GDM1 (cell line): Measurements from ENCODE around the gene HDAC9.
"Not testable (repeated sequence)": the region's sequence is repeated elsewhere in the genome, so short reads cannot be mapped to it uniquely, and the experiment has no call there.

Experiments
- DNase-seq: peaks from one replicate; lab custom pipeline; 2025; lab: John Stamatoyannopoulos, UW

Gene HDAC9

DNA sequence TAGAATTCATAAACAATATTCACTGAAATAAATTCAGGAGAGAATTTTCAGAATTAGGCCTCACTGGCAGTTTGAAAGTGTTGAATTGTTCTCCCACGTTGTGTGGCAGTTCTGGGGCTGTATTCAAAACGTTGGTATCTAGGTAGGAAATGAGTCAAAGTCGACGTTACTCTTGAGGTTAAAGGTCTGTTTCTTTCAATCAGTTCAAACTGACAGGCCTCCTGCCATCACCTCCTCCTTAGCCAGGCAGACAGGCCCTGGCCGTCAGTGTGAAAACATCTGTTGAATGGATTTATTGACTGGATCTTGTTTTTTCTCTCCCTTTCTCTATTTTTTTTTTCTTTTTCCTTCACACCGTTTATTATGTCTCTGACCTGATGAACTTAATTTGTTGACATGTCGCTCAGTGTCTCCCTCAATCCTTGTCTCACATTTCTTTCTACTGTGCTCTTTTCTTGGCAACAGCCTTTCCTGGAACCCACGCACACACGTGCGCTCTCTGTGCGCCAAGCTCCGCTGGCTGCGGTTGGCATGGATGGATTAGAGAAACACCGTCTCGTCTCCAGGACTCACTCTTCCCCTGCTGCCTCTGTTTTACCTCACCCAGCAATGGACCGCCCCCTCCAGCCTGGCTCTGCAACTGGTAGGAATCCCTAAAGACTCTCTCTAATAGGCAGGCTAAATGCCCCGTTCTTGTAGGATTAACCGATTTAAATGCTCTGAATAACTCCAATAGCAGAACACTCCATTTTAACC lies 231.7 kb downstream of the HDAC9 start:
- no peak for DNase-seq

- not testable (repeated sequence) for DNase-seq
These were observed 240.5 kb downstream of the HDAC9 start for GRCh38 chr7:18736012-18736411.

DNA sequence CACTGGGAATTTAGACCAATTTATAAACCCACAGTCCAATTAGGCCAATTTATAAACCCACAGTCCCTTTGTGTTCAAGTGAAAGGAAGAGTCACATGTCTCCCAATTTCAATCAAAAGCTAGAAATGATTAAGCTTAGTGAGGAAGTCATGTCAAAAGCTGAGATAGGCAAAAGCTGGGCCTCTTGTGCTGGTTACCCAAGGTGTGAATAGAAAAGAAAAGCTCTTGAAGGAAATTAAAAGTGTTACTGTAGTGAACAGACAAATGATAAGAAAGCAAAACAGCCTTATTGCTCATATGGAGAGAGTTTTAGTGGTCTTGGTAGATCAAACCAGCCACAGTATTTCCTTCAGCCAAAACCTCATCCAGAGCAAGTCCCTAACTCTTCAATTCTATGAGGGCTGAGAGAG lies 245.0 kb downstream of the HDAC9 start:
- no peak for DNase-seq

DNA sequence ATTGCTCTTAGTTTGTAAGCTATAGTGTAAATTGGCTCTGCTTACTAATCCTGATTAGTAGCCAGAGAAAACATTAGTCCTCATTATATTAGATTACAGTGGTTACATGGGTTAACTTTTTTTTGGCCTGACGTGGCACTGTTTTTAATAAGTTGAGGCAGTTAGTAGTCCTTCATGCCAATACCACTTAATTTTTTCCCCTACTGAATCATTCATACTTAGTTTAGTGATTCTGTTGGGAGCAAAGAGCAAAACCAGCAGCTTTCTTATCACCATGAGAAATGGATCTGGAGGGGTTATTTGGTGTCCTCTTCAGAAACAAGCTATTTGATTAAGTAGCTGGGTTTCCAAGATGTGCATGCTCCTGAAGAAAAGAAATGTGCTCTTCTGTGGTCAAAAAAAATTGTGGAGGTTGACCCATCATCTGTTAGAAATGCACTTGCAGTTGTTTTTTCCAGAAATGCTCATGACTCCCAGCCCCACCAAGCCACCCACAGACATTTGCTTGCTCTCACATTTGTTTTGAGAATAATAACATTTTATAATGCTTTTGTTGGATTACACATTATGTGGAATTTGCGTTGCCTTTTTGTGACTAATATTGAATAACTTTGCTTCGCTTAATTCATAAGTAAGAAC lies 258.5 kb downstream of the HDAC9 start:
- no peak for DNase-seq

GRCh38 chr7:18754766-18755165 lies 259.2 kb downstream of the HDAC9 start:
- DNase-seq, result no peak

DNA sequence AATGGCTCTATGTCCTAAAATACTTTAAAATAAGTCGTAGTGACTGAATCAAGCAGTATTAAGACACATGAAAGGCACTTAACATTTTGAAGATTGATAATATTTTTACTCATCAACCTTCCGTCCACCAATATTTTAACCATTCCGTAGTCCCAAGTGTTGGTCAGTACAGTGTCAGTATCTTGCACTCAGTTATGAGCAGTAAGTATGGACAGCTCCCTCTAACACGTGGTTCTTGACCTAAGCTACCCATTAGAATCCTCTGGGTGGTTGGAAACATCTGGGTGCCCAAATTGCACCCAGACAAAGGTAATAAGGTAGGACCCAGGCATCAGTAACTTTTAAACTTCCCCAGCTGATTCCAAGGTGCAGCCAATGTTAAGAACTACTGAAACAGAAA lies 260.2 kb downstream of the HDAC9 start:
- no peak for DNase-seq

DNA sequence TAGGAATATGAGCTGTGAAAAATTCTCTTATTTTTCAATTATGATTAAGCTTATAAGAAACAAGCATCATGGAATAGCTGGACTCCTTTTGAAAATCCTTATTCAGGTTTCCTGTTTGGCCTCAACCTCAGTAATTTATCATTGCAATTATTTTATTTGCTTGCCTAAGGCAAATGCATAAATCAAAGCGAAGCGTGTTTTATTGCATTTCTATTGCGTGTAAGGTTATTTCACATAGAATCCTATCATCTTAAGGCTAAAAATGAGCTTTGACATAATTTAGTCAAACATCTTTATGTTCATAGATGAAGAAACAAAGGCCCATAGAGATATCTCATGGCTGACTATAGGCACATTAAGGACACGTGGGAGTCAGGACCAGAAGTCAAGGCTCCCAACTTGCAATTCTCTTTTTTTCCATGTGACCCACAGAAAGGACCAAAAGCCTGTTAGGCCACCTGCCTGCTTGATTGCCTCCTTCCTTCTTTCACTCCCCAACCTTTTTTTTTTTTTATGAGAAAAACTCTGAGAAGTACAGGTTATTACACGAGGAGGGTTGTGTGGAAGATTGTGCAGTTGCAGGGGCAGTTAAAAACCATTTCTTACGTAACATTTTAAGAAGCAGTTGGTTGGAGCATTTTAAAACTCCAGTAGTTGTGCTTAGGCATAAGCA lies 261.0 kb downstream of the HDAC9 start:
- DNase-seq, result no peak

GRCh38 chr7:18760046-18760445 lies 264.5 kb downstream of the HDAC9 start:
- no peak for DNase-seq

GRCh38 chr7:18760631-18761445 lies 265.3 kb downstream of the HDAC9 start:
- no peak for DNase-seq

DNA sequence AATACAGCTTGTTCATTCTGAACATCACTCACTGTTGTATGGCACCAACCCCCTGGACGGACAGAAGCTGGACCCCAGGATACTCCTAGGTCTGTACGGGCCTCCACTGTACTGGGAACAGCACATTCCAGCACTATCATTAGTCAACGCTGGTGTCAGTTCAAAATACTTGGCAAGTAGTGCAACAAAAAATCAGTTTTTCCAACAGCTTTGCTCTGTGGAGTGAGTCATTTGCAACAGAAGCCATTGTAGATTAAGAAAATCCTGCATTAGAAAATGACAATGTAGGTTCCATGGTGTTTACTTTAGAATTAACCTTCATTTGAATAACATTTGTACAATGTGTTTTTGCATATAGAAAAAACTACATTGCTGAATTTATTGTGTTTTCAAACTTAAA lies 266.6 kb downstream of the HDAC9 start:
- no peak for DNase-seq

GRCh38 chr7:18768256-18768655 lies 272.7 kb downstream of the HDAC9 start:
- DNase-seq, result no peak

DNA sequence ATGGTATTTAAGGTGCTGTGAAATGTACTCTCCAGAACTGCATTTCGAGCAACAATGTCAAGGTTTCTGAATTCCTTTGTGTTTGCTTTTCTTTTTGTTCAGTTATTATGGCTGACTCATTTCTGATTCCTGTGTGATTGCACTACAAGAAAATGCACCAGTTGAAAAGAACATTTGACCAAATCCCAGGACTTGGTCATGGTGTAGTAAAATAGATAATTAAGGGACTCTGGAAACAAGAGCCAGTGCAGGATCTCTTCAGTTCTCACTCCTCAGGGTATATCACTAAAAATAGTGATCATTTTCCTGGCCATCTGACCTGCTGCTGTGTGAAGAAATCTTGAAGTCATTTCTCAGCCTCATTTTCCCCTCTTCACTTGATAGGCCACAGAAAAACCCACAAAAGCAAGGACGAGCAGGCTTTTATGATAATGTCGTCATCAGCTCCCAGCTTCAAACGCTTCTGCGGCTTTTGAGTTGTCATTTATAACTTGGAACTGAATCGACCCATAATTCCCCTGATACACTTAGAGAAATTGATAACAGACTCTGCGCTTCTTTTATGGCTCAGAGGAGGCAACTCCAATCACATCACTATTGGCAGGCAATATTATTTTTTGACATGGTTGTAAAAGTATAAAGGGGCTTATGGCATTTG lies 274.7 kb downstream of the HDAC9 start:
- no peak for DNase-seq

DNA sequence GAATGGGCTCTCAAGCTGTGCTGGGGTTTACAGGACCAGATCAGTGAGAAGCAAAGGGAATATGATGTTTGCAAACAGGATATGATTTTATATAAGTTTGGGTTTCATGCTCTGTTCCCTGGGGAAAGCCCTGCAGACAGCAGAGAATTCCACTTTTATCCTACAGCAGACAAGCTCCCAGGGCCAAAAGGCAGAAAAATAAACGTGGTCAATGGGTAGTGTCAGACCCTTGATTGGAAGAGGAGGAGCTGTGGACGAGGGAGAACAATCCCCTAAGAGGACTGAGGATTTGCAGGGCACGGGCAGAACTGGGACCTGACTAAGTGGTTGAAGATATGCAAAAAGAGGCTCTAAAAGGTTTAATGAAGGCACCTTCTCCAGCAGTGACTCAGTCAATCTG lies 275.3 kb downstream of the HDAC9 start:
- no peak for DNase-seq

- DNase-seq, result no peak
These were observed 276.5 kb downstream of the HDAC9 start for GRCh38 chr7:18771834-18772566.

DNA sequence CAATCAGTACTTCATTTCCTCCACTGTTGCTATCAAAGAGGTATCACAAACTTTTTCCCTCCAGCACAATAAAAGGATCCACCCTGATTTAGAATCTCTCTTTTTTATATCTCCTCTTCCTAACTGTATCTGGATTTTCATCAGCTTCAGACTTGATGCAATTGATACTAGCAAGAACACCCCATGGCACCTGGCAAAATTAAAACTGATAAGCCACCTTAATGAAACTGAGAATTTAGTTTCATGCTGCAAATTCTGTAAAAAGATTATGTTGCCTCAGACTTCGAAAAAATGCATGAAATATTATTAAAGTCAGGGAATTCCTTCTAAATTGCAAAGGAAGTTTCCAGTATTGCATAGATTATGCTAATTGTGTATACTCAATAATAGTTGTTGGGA lies 277.0 kb downstream of the HDAC9 start:
- no peak for DNase-seq

- no peak for DNase-seq
These were observed 281.8 kb downstream of the HDAC9 start for GRCh38 chr7:18777314-18777713.

- no peak for DNase-seq
These were observed 283.0 kb downstream of the HDAC9 start for GRCh38 chr7:18778594-18778993.

DNA sequence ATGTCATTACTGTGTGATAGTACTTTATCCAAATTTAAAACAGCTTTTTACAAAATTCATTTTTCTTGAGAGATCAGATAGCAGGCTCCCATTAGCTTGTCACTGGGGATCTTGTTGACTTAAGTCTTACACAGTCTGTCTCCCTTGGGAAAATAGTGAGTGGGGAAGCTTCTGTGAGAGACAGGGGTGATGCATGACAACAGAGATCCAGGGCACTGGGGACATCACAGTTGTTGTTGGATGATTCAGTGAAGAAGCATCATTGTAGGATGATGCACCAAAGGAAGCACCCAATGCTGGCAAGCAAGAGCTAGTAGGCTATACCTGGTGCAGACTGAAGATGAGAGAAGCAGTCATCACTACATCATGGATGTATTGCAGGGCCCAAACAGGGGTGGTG lies 284.7 kb downstream of the HDAC9 start:
- DNase-seq, result no peak

GRCh38 chr7:18780938-18781337 lies 285.4 kb downstream of the HDAC9 start:
- DNase-seq, result no peak

DNA sequence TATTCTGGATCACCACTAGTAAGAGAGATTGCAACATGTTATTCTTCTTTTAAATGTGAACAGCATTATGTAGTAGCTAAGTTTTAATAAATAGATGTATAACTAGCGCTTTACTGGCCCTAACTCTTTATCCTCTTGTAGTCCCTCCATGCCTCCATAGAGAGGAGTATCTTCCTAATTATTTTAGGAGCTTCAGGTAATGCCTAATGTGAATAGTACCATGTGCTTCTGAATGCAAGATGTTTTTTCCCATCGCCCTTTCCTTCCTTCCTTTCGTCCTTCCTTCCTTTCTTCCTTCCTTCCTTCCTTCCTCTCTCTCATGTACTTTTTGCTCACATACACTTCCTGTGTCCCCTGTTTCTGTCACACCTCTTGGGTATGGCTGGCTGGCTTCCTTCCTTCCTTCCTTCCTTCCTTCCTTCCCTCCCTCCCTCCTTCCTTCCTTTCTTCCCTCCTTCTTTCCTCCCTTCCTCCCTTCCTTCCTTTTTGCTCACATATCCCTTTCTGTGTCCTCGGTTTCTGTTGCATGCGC lies 290.7 kb downstream of the HDAC9 start:
- DNase-seq, result no peak

DNA sequence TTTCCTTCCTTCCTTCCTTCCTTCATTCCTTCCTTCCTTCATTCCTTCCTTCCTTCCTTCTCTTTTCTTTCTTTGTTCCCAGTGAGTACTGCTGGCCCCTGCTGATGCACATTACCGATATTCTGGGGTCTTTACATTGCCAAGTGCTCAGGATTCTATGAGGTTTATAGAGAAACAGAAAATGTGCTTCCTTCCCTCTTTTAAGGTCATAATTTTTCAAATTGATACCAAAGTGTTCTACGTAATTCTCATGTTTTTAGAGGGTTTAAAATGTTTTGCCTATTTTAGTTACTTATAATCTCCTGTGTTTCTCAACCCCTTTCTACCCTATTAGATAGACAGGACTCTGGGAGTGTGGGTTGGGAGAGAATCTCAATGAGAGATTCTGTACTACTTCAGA lies 291.2 kb downstream of the HDAC9 start:
- no peak for DNase-seq
